HG03558 (cell line): ENCODE data around the gene PLEKHG3.

ENCODE experiments used
- ATAC-seq: cut with Tn5 transposase; IDR thresholded peaks from one replicate; pipeline ENCODE4 v1.9.1; 2021; ENCODE audit warnings: moderate number of reproducible peaks; ENCODE audit not compliant: unreplicated experiment; ENCODE audit errors: extremely low read depth

The PLEKHG3 gene

GRCh38 chr14:64772397-64772950 lies 68.2 kb downstream of the PLEKHG3 start:
- no peak for ATAC-seq

GRCh38 chr14:64773046-64773445 lies 68.8 kb downstream of the PLEKHG3 start:
- ATAC-seq, result no peak

- no peak for ATAC-seq
Measured at GRCh38 chr14:64773577-64773976, 69.4 kb downstream of the PLEKHG3 start.

GRCh38 chr14:64774272-64774671 lies 70.0 kb downstream of the PLEKHG3 start:
- ATAC-seq, result no peak

- ATAC-seq, result no peak
Measured at GRCh38 chr14:64775081-64775777, 71.0 kb downstream of the PLEKHG3 start.

- no peak for ATAC-seq
Measured at GRCh38 chr14:64777461-64777860, 73.2 kb downstream of the PLEKHG3 start.

- ATAC-seq, result no peak
Measured at GRCh38 chr14:64778104-64778754, 74.0 kb downstream of the PLEKHG3 start.

GRCh38 chr14:64779472-64779871 lies 75.2 kb downstream of the PLEKHG3 start:
- no peak for ATAC-seq

- ATAC-seq, result no peak
Measured at GRCh38 chr14:64782196-64782595, 78.0 kb downstream of the PLEKHG3 start.

GRCh38 chr14:64784006-64784405 lies 79.8 kb downstream of the PLEKHG3 start:
- ATAC-seq, result no peak

GRCh38 chr14:64786296-64787149 lies 82.3 kb downstream of the PLEKHG3 start:
- no peak for ATAC-seq

- ATAC-seq, result no peak
Measured at GRCh38 chr14:64787619-64788018, 83.4 kb downstream of the PLEKHG3 start.

- no peak for ATAC-seq
Measured at GRCh38 chr14:64788706-64789105, 84.5 kb downstream of the PLEKHG3 start.

- no peak for ATAC-seq
Measured at GRCh38 chr14:64789696-64790095, 85.5 kb downstream of the PLEKHG3 start.

GRCh38 chr14:64790478-64790877 lies 86.3 kb downstream of the PLEKHG3 start:
- ATAC-seq, result no peak

GRCh38 chr14:64792231-64792630 lies 88.0 kb downstream of the PLEKHG3 start:
- no peak for ATAC-seq

- ATAC-seq, result no peak
Measured at GRCh38 chr14:64792871-64793560, 88.8 kb downstream of the PLEKHG3 start.

GRCh38 chr14:64795211-64795610 lies 91.0 kb downstream of the PLEKHG3 start:
- no peak for ATAC-seq

GRCh38 chr14:64795921-64796320 lies 91.7 kb downstream of the PLEKHG3 start:
- no peak for ATAC-seq

GRCh38 chr14:64796369-64796768 lies 92.1 kb downstream of the PLEKHG3 start:
- ATAC-seq, result no peak
